Naive B cell (primary cell): ENCODE data around the gene KCNH3. TPM values are rescaled to one million over a fixed set of nuclear protein-coding genes. Genes with fewer than 3 reads are reported as not detected.

Experiments
- ATAC-seq, 2 donors: fragments of 150-1000 bp; cut with Tn5 transposase; 2 replicates each; pipeline ENCODE4 v1.10.0; 2021; ENCODE audit warnings: low read depth in 2 of 2, mild to moderate bottlenecking in 2 of 2, moderate library complexity in 2 of 2
- DNase-seq: peaks from one replicate; pipeline ENCODE4 v3.0.0; 2022
- H3K27ac Mint-ChIP-seq, 6 donors: one replicate each; pipeline ENCODE4 v1.8.0; 2020 to 2022; ENCODE audit warnings: mild to moderate bottlenecking in 6 of 6, mixed read lengths in 6 of 6, moderate library complexity in 5 of 6, inconsistent platforms in 2 of 6
- H3K27me3 Mint-ChIP-seq, 3 donors: one replicate each; pipeline ENCODE4 v1.8.0; 2021 to 2022; ENCODE audit warnings: mixed read lengths in 3 of 3, mild to moderate bottlenecking in 1 of 3
- H3K36me3 Mint-ChIP-seq, 2 donors: one replicate each; pipeline ENCODE4 v1.8.0; 2020 to 2022; ENCODE audit warnings: mixed read lengths in 2 of 2, inconsistent platforms in 1 of 2, mild to moderate bottlenecking in 1 of 2
- H3K4me1 Mint-ChIP-seq, 3 donors: one replicate each; pipeline ENCODE4 v1.8.0; 2020 to 2022; ENCODE audit warnings: mixed read lengths in 3 of 3, inconsistent platforms in 1 of 3, mild to moderate bottlenecking in 1 of 3, moderate library complexity in 1 of 3
- H3K4me3 Mint-ChIP-seq, 8 donors: one replicate each; pipeline ENCODE4 v1.8.0; 2020 to 2022; ENCODE audit warnings: mild to moderate bottlenecking in 8 of 8, mixed read lengths in 8 of 8, moderate library complexity in 8 of 8, inconsistent platforms in 2 of 8
- H3K9me3 Mint-ChIP-seq, 7 donors: one replicate each; pipeline ENCODE4 v1.8.0; 2020 to 2022; ENCODE audit warnings: mixed read lengths in 7 of 7, mild to moderate bottlenecking in 5 of 7, inconsistent platforms in 2 of 7, moderate library complexity in 1 of 7
- polyA plus RNA-seq, 6 donors: library from polyadenylated mRNA; unstranded; fragments of 300-500 nt; fragmentation: Illumina TruSeq; gene quantifications; one replicate each; pipeline ENCODE4 v1.2.3, GENCODE V29; 2021; ENCODE audit warnings: low read depth in 6 of 6

KCNH3 gene
- polyA plus RNA-seq, 6 donors from 2014 or later, result 0.09 to 0.33 (median 0.18) TPM; not detected in 3

DNA sequence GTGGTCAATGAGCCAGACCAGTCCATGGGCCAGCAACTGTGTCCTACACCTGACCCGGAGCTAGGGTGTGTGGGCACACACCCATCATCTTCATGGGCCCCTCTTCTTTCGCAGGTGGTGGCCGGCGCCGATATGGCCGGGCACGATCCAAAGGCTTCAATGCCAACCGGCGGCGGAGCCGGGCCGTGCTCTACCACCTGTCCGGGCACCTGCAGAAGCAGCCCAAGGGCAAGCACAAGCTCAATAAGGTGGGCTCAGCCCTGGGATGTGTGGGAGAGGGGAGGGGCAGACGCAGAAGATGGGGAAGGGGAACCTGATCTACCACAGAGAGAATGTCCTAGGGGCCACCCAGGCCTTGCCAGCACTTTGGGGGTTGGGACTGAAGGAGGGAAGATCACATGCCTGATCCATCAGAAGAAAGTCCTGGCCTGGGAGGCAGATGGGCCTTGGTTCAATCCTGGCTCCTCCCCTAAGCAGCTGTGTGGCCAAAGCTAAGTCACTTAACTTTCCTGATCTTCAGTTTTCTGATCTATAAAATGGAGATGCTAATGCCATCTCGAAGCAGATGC lies 3.8 kb downstream of the KCNH3 start:
- Mint-ChIP-seq H3K4me1 (peaks cover 26 to 36% (median 26%) of the 10 kb centered on the region in 3 donors), H3K27ac (peak overlapping the region in 1 of 6 donors; percentile 26), H3K27me3 (peaks cover 29 to 59% (median 52%) of the 10 kb centered on the region in 3 donors), H3K4me3 (peak overlapping the region in 2 of 8 donors; percentile 49 to 53), H3K36me3 (no peaks in the 10 kb centered on the region), H3K9me3 (no peaks in the 10 kb centered on the region)
- DNase-seq (no peak), ATAC-seq (no peak)

DNA sequence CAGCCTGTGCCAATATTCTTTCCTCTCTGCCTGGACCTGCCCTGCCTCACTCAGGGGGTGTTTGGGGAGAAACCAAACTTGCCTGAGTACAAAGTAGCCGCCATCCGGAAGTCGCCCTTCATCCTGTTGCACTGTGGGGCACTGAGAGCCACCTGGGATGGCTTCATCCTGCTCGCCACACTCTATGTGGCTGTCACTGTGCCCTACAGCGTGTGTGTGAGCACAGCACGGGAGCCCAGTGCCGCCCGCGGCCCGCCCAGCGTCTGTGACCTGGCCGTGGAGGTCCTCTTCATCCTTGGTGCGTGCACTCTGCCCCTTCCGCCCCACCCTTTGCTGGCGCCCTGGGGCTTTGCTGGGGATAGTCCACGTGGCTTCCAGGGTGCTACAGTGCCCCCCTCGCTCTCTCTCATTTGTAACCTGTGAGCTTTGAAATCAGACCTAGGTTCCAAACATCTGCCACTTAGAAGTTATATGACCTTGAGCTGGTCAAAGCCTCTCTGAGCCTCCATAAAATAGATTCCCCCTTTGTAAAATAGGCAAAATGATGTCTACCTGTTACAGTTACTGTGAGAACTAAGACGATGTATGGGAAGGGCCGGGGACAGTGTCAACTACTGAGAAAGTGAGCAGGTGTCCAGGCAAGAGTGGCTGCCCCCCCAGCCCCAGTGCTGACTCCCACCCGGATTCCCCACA lies 4.5 kb downstream of the KCNH3 start:
- Mint-ChIP-seq H3K4me3 (peak overlapping the region in 1 of 8 donors; percentile 39), H3K36me3 (no peaks in the 10 kb centered on the region), H3K4me1 (peaks cover 28 to 34% (median 29%) of the 10 kb centered on the region in 3 donors), H3K27ac (peak overlapping the region in 1 of 6 donors; percentile 10), H3K27me3 (peaks cover 28 to 64% (median 59%) of the 10 kb centered on the region in 3 donors), H3K9me3 (no peaks in the 10 kb centered on the region)
- DNase-seq (no peak), ATAC-seq (no peak)

DNA sequence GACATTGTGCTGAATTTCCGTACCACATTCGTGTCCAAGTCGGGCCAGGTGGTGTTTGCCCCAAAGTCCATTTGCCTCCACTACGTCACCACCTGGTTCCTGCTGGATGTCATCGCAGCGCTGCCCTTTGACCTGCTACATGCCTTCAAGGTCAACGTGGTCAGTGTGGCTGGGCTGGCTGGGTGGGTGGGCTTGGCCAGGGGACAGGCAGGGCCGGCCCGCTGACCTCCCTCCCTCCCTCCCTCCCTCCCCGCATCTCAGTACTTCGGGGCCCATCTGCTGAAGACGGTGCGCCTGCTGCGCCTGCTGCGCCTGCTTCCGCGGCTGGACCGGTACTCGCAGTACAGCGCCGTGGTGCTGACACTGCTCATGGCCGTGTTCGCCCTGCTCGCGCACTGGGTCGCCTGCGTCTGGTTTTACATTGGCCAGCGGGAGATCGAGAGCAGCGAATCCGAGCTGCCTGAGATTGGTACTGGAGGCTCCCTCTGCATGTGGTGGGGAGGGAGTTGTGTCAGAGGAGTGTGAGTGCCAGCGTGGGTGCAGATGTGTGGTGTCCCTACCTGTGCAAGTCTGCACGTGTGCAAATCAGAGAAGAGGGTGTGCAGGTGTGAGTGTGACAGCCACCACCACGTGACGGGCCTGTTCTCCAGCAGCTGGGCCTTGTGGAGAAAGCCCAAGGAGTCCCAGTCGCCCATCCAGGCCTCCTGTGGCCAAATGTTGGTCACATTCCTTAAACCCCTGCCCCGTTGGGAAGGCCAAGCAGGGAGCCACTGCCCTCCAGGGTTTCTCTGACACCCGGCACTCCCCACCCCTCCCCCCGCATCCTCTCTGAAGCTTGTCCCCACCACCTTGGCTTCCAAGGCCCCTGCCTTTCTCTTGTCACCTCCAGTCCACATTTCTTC lies 5.3 kb downstream of the KCNH3 start:
- ATAC-seq, result no peak
- H3K27ac Mint-ChIP-seq, result no peak overlapping the region
- H3K4me3 Mint-ChIP-seq, result peak overlapping the region in 1 of 8 donors; percentile 66
- DNase-seq, result no peak
- H3K4me1 Mint-ChIP-seq, result peaks cover 31 to 41% (median 36%) of the 10 kb centered on the region in 3 donors
- peaks cover 28 to 72% (median 67%) of the 10 kb centered on the region in 3 donors for H3K27me3 Mint-ChIP-seq
- H3K36me3 Mint-ChIP-seq, result no peaks in the 10 kb centered on the region
- H3K9me3 Mint-ChIP-seq, result no peaks in the 10 kb centered on the region

DNA sequence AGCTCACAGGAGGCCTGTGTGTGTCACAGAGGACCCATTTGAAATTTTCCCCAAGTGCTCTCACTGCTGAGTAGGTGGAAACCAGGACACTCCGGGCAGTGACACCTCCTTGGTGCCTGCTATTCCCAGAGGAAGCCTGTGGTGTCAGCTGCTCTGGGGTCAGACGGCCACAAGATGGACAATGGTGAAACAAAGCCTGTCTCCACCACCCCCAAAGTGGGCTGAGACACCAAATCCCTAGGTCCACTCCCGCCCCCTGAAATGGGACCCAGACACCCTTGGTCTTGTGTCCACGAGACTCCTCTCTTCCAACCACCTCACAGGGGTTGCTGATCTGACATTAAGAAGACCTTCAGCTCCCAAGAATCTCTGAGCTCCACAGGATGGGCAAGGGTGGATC lies 7.0 kb downstream of the KCNH3 start:
- no peak for ATAC-seq
- Mint-ChIP-seq H3K9me3 (peaks cover 0 to 1% (median 0%) of the 10 kb centered on the region in 7 donors), H3K27ac (no peak overlapping the region)

DNA sequence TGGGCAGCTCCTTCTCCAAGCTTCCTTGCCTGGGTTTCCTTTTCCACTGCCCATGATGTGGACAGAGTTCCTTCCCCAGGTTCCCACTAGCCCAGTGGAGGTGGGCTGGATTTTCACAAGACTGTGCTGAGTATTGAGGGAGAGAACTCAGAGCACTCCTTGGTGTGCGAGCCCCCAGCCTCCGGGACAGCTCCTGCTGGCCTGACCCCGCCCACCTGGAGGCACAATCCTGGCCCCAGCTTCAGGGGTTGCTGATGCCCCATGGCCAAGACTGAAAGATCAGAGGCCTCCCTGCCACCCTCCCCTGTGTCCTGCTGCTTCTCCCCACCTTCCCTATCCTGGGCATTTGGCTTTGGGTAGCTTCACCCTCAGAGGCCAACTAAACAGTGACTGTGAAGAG lies 7.7 kb downstream of the KCNH3 start:
- no peak for DNase-seq
- no peak overlapping the region for H3K4me3 Mint-ChIP-seq

More for the DNA sequence above, 7.0 kb downstream of the KCNH3 start:
- Mint-ChIP-seq H3K36me3 (no peaks in the 10 kb centered on the region), H3K27me3 (peaks cover 34 to 76% (median 62%) of the 10 kb centered on the region in 3 donors), H3K4me3 (peak overlapping the region in 1 of 8 donors; percentile 20), H3K4me1 (peaks cover 22 to 31% (median 26%) of the 10 kb centered on the region in 3 donors)
- no peak for DNase-seq

DNA sequence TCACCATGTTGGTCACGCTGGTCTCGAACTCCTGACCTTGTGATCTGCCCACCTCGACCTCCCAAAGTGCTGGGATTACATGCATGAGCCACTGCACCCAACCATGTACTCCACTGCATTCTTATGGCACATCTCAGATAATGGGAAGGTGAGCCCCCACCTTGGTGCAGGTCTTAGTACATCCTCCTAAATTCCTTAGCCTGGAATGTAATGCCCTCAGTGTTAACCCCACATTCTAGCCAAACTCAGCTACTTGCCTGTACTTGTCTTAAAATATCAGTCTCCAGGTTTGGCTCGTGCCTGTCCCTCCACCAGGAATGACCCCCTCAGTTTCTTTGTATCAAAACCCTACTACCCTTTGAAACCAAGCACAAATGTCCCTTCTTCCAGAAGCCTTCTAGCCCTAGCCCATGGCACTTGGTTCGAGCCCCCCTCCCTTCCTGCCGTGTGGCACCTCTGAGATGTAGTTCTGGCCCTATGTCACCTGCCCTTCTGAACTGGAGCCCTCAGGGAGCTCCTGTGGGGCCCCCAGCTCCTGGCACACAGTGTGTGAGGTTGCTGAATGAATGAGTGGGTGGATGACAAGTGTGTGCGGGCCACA lies 8.4 kb downstream of the KCNH3 start:
- Mint-ChIP-seq H3K36me3 (no peaks in the 10 kb centered on the region), H3K9me3 (peaks cover 0 to 1% (median 0%) of the 10 kb centered on the region in 7 donors), H3K4me3 (peak overlapping the region in 3 of 8 donors; percentile 2 to 34 (median 8)), H3K27me3 (peaks cover 27 to 68% (median 62%) of the 10 kb centered on the region in 3 donors), H3K27ac (no peak overlapping the region), H3K4me1 (peaks cover 11 to 19% (median 18%) of the 10 kb centered on the region in 3 donors)
- DNase-seq, result no peak
- no peak for ATAC-seq

More for the DNA sequence above, 7.7 kb downstream of the KCNH3 start:
- H3K27ac Mint-ChIP-seq, result no peak overlapping the region
- H3K36me3 Mint-ChIP-seq, result no peaks in the 10 kb centered on the region
- no peak for ATAC-seq
- peaks cover 31 to 69% (median 62%) of the 10 kb centered on the region in 3 donors for H3K27me3 Mint-ChIP-seq
- H3K4me1 Mint-ChIP-seq, result peaks cover 17 to 25% (median 21%) of the 10 kb centered on the region in 3 donors
- H3K9me3 Mint-ChIP-seq, result peaks cover 0 to 1% (median 0%) of the 10 kb centered on the region in 7 donors

DNA sequence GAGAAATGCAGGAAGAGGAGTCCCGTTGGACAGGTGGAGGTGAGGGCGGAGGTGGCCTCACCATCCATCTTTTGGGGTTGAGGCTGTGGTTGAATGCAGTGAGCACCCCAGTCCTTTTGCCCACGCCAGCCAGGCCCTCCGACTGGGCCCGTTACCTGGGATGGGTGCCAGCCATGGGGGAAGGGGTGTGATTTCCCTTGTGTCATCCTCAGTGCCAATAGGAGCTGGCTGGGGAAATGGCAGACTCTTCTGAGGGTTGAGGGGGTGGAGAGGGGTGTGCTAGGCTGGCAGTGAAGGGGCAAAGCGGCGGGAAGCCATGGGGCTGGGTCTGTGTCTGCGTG lies 9.6 kb downstream of the KCNH3 start:
- H3K4me1 Mint-ChIP-seq, result peaks cover 10 to 20% (median 16%) of the 10 kb centered on the region in 3 donors
- H3K27me3 Mint-ChIP-seq, result peaks cover 27 to 68% (median 58%) of the 10 kb centered on the region in 3 donors
- peak in 1 of 2 donors; percentile 13 for ATAC-seq
- no peaks in the 10 kb centered on the region for H3K36me3 Mint-ChIP-seq
- DNase-seq, result peak; percentile 9
- H3K27ac Mint-ChIP-seq, result no peak overlapping the region
- peak overlapping the region in 6 of 8 donors; percentile 12 to 78 (median 51) for H3K4me3 Mint-ChIP-seq
- H3K9me3 Mint-ChIP-seq, result peaks cover 0 to 1% (median 0%) of the 10 kb centered on the region in 7 donors

DNA sequence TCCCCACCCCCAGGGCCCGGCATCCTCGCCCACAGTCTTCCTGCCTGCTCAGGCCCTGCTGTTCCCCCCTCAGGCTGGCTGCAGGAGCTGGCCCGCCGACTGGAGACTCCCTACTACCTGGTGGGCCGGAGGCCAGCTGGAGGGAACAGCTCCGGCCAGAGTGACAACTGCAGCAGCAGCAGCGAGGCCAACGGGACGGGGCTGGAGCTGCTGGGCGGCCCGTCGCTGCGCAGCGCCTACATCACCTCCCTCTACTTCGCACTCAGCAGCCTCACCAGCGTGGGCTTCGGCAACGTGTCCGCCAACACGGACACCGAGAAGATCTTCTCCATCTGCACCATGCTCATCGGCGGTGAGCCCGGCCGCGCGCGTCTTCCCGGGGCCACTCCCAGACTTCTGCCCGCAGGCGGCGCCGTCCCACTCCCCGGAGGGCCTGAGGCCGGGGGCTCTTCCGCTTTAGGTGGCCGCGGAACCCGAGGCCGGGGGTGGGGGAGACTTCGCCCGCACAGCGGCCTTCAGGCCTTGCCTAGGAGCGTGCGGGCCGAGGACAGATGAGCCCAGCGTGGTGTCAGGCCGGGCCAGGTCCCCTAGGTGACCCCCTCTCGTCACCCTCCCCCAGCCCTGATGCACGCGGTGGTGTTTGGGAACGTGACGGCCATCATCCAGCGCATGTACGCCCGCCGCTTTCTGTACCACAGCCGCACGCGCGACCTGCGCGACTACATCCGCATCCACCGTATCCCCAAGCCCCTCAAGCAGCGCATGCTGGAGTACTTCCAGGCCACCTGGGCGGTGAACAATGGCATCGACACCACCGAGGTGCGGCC lies 10.2 kb downstream of the KCNH3 start:
- no peaks in the 10 kb centered on the region for H3K36me3 Mint-ChIP-seq
- H3K4me1 Mint-ChIP-seq, result peaks cover 13 to 20% (median 16%) of the 10 kb centered on the region in 3 donors
- H3K4me3 Mint-ChIP-seq, result peak overlapping the region; percentile 43 to 89 (median 78)
- DNase-seq, result peak; percentile 25
- peaks cover 27 to 62% (median 52%) of the 10 kb centered on the region in 3 donors for H3K27me3 Mint-ChIP-seq
- H3K9me3 Mint-ChIP-seq, result peaks cover 0 to 1% (median 0%) of the 10 kb centered on the region in 7 donors
- ATAC-seq, result peak; percentile 50 to 60
- H3K27ac Mint-ChIP-seq, result peak overlapping the region in 1 of 6 donors; percentile 96

DNA sequence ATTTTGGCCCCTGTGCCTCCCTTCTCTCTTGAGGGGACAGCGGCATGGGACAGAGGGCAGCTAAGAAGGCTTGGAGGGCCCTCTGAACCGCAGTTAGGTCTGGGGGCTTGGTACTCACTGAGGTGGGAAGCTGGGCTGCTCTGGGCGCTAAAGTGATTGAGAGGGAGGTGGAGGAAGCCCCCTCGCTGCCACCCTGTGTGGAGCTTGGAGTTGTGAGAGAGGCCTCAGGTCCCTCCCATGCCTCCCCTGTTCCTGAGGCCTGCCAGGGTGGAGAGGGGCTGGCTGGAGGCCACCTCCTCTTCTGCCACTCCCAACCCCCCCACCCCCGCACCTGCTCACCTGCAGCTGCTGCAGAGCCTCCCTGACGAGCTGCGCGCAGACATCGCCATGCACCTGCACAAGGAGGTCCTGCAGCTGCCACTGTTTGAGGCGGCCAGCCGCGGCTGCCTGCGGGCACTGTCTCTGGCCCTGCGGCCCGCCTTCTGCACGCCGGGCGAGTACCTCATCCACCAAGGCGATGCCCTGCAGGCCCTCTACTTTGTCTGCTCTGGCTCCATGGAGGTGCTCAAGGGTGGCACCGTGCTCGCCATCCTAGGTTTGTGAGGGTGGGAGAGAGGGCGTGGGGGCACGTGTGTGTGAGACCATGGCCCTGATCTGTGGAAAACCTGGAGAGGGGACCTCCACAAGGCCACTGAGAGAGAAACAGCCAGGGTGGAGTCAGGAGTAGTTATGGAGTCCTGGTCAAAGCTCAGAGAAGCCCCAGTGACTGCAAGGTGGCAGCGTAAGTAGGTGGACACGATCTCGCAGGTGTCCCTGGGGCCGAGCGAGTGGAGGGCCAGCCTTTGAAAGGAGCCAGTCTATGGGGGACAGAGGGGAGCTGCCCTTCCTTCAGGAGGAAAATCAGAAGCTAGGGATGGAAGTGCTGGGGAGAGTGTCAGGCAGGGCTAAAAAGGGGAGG lies 11.2 kb downstream of the KCNH3 start:
- ATAC-seq (no peak), DNase-seq (no peak)
- Mint-ChIP-seq H3K27ac (no peak overlapping the region), H3K4me3 (peak overlapping the region in 5 of 8 donors; percentile 29 to 78 (median 52)), H3K36me3 (no peaks in the 10 kb centered on the region), H3K27me3 (peaks cover 21 to 52% (median 43%) of the 10 kb centered on the region in 3 donors), H3K9me3 (peaks cover 0 to 1% (median 0%) of the 10 kb centered on the region in 7 donors), H3K4me1 (peaks cover 12 to 17% (median 16%) of the 10 kb centered on the region in 3 donors)

DNA sequence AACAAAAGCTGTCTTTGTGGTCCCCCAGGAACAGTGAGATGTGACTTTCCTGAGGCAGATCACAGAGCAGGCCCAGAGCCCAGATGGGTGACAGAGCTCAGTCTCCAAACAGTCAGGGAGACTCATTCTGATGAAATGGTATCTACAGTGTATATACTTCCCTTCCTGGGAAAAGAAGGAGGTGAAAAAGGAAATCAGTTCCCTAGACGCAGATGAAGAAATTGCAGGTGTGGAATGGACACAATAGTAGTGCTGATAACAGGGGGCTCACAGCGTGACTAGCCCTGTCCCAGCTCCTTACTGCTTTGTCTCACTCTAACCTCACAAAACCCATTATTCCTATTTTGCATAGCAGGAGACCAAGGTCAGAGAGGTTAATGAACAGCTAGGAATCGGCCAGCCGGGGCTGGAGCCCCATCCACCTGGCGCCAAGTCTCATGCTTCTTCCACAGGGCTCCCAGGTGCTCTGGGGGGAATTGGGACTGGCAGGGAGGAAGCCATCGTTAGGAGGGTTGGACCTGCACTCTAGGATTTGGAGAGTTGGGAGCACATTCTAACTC lies 11.9 kb downstream of the KCNH3 start:
- DNase-seq (no peak), ATAC-seq (no peak)
- H3K27me3 Mint-ChIP-seq, result peaks cover 20 to 45% (median 36%) of the 10 kb centered on the region in 3 donors
- H3K4me1 Mint-ChIP-seq, result peaks cover 12 to 16% (median 16%) of the 10 kb centered on the region in 3 donors
- peak overlapping the region in 1 of 6 donors; percentile 60 for H3K27ac Mint-ChIP-seq
- peak overlapping the region in 1 of 8 donors; percentile 52 for H3K4me3 Mint-ChIP-seq
- H3K9me3 Mint-ChIP-seq, result peaks cover 0 to 1% (median 0%) of the 10 kb centered on the region in 7 donors
- H3K36me3 Mint-ChIP-seq, result no peaks in the 10 kb centered on the region

DNA sequence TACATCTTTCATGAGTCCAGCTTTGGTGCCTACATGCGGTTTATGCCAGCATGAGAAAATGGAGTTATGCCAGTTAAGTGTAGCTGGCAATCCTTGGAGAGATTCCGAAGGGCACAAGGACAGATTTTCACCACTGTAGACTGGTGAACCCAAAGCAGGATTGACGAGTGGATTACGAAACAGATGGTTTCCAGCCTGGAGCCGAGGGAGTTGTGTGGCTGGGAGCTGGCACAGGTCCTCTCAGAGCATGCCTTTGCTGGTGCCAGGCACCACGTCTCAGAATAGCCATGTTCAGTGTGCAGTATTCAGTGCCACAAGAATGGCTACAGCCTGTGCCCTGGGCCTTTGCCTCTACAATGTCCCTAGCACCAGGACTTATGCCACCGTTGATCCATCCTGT lies 13.2 kb downstream of the KCNH3 start:
- peaks cover 0 to 1% (median 0%) of the 10 kb centered on the region in 7 donors for H3K9me3 Mint-ChIP-seq
- DNase-seq, result no peak
- H3K27ac Mint-ChIP-seq, result no peak overlapping the region
- ATAC-seq, result no peak
- H3K27me3 Mint-ChIP-seq, result peaks cover 15 to 32% (median 28%) of the 10 kb centered on the region in 3 donors
- no peak overlapping the region for H3K4me3 Mint-ChIP-seq
- H3K4me1 Mint-ChIP-seq, result peaks cover 12 to 16% (median 16%) of the 10 kb centered on the region in 3 donors
- no peaks in the 10 kb centered on the region for H3K36me3 Mint-ChIP-seq
